ENCODE results near the gene GRK4.

- TF ChIP-seq CTCF (IDR thresholded peaks at IDR 0.05; ENCODE audit: low read depth, low read length, missing input control) (peak; percentile 25), RAD21 (IDR thresholded peaks at IDR 0.05) (peak; percentile 54), YY1 (IDR thresholded peaks at IDR 0.05) (no peak)
These were observed 46.1 kb downstream of the GRK4 start for GRCh38 chr4:3009422-3009821.

Data from liver (tissue), 3 donors.